Colonic mucosa (tissue), 4 donors: ENCODE data around the gene SLC38A4. TPM values are rescaled to one million over a fixed set of nuclear protein-coding genes. Genes with fewer than 3 reads are reported as not detected.
"Not testable (repeated sequence)": the region's sequence is repeated elsewhere in the genome, so short reads cannot be mapped to it uniquely, and the experiment has no call there.

Experiments
- DNase-seq: peaks from one replicate; pipeline ENCODE4 v3.0.0-alpha.2; 2020
- H3K27ac ChIP-seq: fragments of 200-600 bp; one replicate; pipeline ENCODE4 v1.8.0; 2021
- H3K27me3 ChIP-seq: fragments of 200-600 bp; one replicate; pipeline ENCODE4 v1.8.0; 2021
- H3K36me3 ChIP-seq: fragments of 200-600 bp; one replicate; pipeline ENCODE4 v1.8.0; 2021
- H3K4me1 ChIP-seq: fragments of 200-600 bp; one replicate; pipeline ENCODE4 v1.8.0; 2021; ENCODE audit warnings: mild to moderate bottlenecking
- H3K4me3 ChIP-seq: fragments of 200-600 bp; one replicate; pipeline ENCODE4 v1.8.0; 2021
- H3K9ac ChIP-seq, 2 donors: one replicate each; pipeline ENCODE4 v1.7.0; 2013; ENCODE audit warnings: control low read depth in 2 of 2, low read depth in 2 of 2, low read length in 2 of 2
- H3K9me3 ChIP-seq: fragments of 200-600 bp; one replicate; pipeline ENCODE4 v1.8.0; 2021
- CTCF ChIP-seq: fragments of 200-600 bp; IDR thresholded peaks from one replicate; pipeline ENCODE4 v1.8.0; 2022; ENCODE audit warnings: antibody characterized with exemption, mild to moderate bottlenecking
- intact Hi-C: fragments of 100-400 bp; cut with DNase I; formaldehyde crosslinking; loops from one replicate; pipeline ENCODE4 v1.14.1; 2022
- total RNA-seq, 2 donors: library from RNA; stranded (reverse); fragmentation: NEBNext Ultra II Directional in 1 of 2; extraction: Animal tissue kit (Norgen Biotek cat#: 25700) in 1 of 2; gene quantifications; one replicate each; pipeline ENCODE4 v1.2.1, GENCODE V29; 2021
- donor health status: healthy.
- donor health status: DM: no; HTN: no; CAD: no.
- donor health status: DM: no; HTN: no; CAD: no.

SLC38A4 gene
- total RNA-seq, 2 donors from 2014 or later, result 2.8 to 3.2 TPM

- Histone ChIP-seq H3K9me3 (no peaks in the 10 kb centered on the region), H3K27me3 (no peaks in the 10 kb centered on the region), H3K9ac (no peak overlapping the region), H3K27ac (no peak overlapping the region), H3K4me1 (no peaks in the 10 kb centered on the region), H3K4me3 (no peak overlapping the region), H3K36me3 (no peaks in the 10 kb centered on the region)
- DNase-seq, result no peak
- no peak for TF ChIP-seq CTCF
- intact Hi-C loops, result no loop called here
These were observed 32.6 kb upstream of the SLC38A4 start for GRCh38 chr12:46858368-46858767.

DNA sequence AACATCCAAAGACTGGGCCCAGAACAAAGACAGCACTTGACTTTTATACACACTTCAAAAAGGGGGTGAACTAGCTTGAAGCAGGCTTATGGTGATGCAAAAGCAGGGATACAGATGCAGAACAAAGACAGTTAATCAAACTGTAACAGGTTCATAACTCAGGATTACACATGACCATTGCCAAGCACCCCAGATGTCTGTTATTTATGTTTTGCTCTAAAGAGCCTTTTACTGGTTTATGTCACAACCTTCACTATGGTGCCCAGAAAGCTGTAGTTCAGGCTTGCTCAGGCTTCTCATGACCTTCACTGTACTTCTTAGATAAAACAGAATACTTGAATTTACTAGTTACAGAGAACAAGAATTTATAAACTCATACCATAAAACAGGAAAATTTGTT, 31.7 kb upstream of the SLC38A4 start:
- Histone ChIP-seq H3K27me3 (no peaks in the 10 kb centered on the region), H3K27ac (no peak overlapping the region), H3K9me3 (no peaks in the 10 kb centered on the region), H3K36me3 (no peaks in the 10 kb centered on the region), H3K9ac (no peak overlapping the region), H3K4me3 (no peak overlapping the region), H3K4me1 (no peaks in the 10 kb centered on the region)
- no peak for DNase-seq
- no peak for TF ChIP-seq CTCF
- intact Hi-C loops, result no loop called here

DNA sequence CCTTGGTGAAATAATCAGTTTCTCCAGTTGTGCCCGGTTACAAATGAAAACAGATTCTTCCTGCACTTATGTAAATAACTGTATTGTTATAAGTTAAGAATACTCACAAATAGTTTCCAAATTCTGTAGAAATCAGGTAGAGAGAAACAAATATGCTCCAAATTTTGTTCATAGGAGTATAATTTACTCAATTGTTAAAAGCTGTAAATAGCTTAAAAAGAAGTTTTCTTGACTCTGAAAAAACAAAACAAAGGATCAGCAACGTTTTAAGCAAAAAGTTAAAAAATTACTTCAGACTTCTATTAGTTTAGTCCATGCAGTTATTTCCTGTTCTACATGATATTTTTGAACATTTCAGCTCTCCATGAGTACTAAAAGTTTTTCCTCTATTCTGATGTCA, 30.0 kb upstream of the SLC38A4 start:
- Histone ChIP-seq H3K36me3 (no peaks in the 10 kb centered on the region), H3K4me1 (no peaks in the 10 kb centered on the region), H3K4me3 (no peak overlapping the region), H3K27ac (no peak overlapping the region), H3K27me3 (no peaks in the 10 kb centered on the region), H3K9ac (no peak overlapping the region), H3K9me3 (no peaks in the 10 kb centered on the region)
- intact Hi-C loops, result no loop called here
- no peak for TF ChIP-seq CTCF
- DNase-seq, result no peak

- intact Hi-C loops, H3K9me3 ChIP-seq, H3K27ac ChIP-seq, H3K27me3 ChIP-seq, H3K4me3 ChIP-seq, H3K9ac ChIP-seq, DNase-seq, H3K4me1 ChIP-seq, H3K36me3 ChIP-seq: not testable (repeated sequence)
These were observed 28.4 kb upstream of the SLC38A4 start for GRCh38 chr12:46854188-46854587.

- H3K4me3 ChIP-seq, DNase-seq, H3K9me3 ChIP-seq, H3K27ac ChIP-seq, H3K9ac ChIP-seq, H3K36me3 ChIP-seq, H3K27me3 ChIP-seq, intact Hi-C loops, H3K4me1 ChIP-seq: not testable (repeated sequence)
These were observed 23.0 kb upstream of the SLC38A4 start for GRCh38 chr12:46848792-46849191.

DNA sequence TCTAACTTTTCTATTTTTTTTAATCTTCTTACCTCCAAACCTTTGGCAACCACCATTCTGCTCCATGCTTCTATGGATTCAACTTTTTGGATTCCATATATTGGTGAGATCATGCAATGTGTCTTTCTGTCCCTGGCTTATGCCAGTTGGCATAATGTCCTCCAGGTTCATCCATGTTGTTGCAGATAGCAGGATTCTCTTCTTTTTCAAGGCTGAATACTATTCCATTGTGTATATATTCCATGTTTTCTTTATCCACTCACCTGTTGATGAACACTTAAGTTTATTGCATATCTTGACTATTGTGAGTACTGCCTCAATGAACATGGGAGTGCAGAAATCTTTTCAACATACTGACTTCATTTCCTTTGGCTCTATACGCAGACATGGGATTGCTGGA, 21.2 kb upstream of the SLC38A4 start:
- H3K27ac ChIP-seq, result no peak overlapping the region
- no peak for TF ChIP-seq CTCF
- intact Hi-C loops, result no loop called here

GRCh38 chr12:46843811-46844210, 18.0 kb upstream of the SLC38A4 start:
- H3K27ac ChIP-seq, result no peak overlapping the region
- no peak overlapping the region for H3K9ac ChIP-seq
- H3K9me3 ChIP-seq, result no peaks in the 10 kb centered on the region
- TF ChIP-seq CTCF, result no peak
- H3K4me3 ChIP-seq, result no peak overlapping the region
- no peaks in the 10 kb centered on the region for H3K4me1 ChIP-seq
- H3K27me3 ChIP-seq, result no peaks in the 10 kb centered on the region
- DNase-seq, result no peak
- H3K36me3 ChIP-seq, result no peaks in the 10 kb centered on the region
- intact Hi-C loops, result no loop called here

More for the DNA sequence above, 21.2 kb upstream of the SLC38A4 start:
- no peak for DNase-seq
- Histone ChIP-seq H3K4me3 (no peak overlapping the region), H3K4me1 (no peaks in the 10 kb centered on the region), H3K36me3 (no peaks in the 10 kb centered on the region), H3K9me3 (no peaks in the 10 kb centered on the region), H3K27me3 (no peaks in the 10 kb centered on the region), H3K9ac (no peak overlapping the region)
